Endothelial cell (in vitro differentiated cells): ENCODE results near the gene ARHGEF12. TPM values are rescaled to one million over a fixed set of nuclear protein-coding genes. Genes with fewer than 3 reads are reported as not detected.
A peak's percentile ranks its signal among the peaks of the same experiment; 100 is the strongest.

Experiments used
- DNase-seq: peaks from one replicate; pipeline ENCODE4 v3.0.0; 2021; ENCODE audit warnings: low spot score
- H3K27ac Mint-ChIP-seq: one replicate; pipeline ENCODE4 v1.8.0; 2021; ENCODE audit warnings: mixed read lengths, inconsistent platforms; ENCODE audit not compliant: unreplicated experiment
- H3K27me3 Mint-ChIP-seq: one replicate; pipeline ENCODE4 v1.8.0; 2021; ENCODE audit warnings: mild to moderate bottlenecking, moderate library complexity, mixed read lengths, inconsistent platforms; ENCODE audit not compliant: unreplicated experiment
- H3K36me3 Mint-ChIP-seq: one replicate; pipeline ENCODE4 v1.8.0; 2021; ENCODE audit warnings: mild to moderate bottlenecking, low read depth, mixed read lengths, inconsistent platforms; ENCODE audit not compliant: unreplicated experiment
- H3K4me1 Mint-ChIP-seq: one replicate; pipeline ENCODE4 v1.8.0; 2021; ENCODE audit warnings: mild to moderate bottlenecking, mixed read lengths, inconsistent platforms; ENCODE audit not compliant: unreplicated experiment
- H3K4me3 Mint-ChIP-seq: one replicate; pipeline ENCODE4 v1.8.0; 2021; ENCODE audit warnings: mild to moderate bottlenecking, mixed read lengths, inconsistent platforms; ENCODE audit not compliant: unreplicated experiment
- H3K9me3 Mint-ChIP-seq: one replicate; pipeline ENCODE4 v1.8.0; 2021; ENCODE audit warnings: mixed read lengths, inconsistent platforms; ENCODE audit not compliant: unreplicated experiment
- total RNA-seq: library from RNA; stranded (reverse); fragmentation: NEBNext Ultra II Directional; extraction: Animal tissue kit (Norgen Biotek cat#: 25700); gene quantifications from one replicate; pipeline ENCODE4 v1.2.1, GENCODE V29; 2021; ENCODE audit not compliant: unreplicated experiment
- TF ChIP-seq, protein P1 (sequence below): fragments of 200-600 bp; sonication (generic); IDR thresholded peaks from one replicate; pipeline ENCODE4 v1.5.0; 2021; ENCODE audit warnings: antibody characterized with exemption; ENCODE audit not compliant: unreplicated experiment

Gene ARHGEF12
- total RNA-seq, 1 donor from 2014 or later, result 128 TPM

DNA sequence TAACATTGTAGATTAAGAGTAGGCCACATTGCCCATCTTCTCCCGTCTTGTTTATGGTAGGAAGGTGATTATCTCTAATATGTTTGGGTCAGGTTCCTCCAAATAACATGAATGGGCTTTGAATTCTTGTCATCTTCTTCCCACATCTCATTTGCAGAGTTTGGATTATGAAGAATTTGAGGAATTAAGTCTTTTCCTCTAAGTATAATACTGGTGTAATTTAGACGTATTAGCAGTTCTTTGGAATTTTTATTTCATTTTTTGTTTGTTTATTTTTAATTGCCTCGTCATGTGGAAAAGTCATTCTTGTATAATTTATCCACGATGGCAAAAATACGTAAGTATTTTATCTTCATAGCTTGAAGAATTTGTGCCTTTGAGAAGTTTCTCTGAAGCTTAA, 73.4 kb downstream of the ARHGEF12 start:
- Mint-ChIP-seq H3K27me3 (peaks cover 2% of the 10 kb centered on the region), H3K4me3 (no peak overlapping the region), H3K27ac (no peak overlapping the region), H3K36me3 (peaks cover 7% of the 10 kb centered on the region), H3K4me1 (peaks cover 12% of the 10 kb centered on the region), H3K9me3 (no peaks in the 10 kb centered on the region)
- no peak for DNase-seq
- TF ChIP-seq, protein P1, sequence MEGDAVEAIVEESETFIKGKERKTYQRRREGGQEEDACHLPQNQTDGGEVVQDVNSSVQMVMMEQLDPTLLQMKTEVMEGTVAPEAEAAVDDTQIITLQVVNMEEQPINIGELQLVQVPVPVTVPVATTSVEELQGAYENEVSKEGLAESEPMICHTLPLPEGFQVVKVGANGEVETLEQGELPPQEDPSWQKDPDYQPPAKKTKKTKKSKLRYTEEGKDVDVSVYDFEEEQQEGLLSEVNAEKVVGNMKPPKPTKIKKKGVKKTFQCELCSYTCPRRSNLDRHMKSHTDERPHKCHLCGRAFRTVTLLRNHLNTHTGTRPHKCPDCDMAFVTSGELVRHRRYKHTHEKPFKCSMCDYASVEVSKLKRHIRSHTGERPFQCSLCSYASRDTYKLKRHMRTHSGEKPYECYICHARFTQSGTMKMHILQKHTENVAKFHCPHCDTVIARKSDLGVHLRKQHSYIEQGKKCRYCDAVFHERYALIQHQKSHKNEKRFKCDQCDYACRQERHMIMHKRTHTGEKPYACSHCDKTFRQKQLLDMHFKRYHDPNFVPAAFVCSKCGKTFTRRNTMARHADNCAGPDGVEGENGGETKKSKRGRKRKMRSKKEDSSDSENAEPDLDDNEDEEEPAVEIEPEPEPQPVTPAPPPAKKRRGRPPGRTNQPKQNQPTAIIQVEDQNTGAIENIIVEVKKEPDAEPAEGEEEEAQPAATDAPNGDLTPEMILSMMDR, result no peak

DNA sequence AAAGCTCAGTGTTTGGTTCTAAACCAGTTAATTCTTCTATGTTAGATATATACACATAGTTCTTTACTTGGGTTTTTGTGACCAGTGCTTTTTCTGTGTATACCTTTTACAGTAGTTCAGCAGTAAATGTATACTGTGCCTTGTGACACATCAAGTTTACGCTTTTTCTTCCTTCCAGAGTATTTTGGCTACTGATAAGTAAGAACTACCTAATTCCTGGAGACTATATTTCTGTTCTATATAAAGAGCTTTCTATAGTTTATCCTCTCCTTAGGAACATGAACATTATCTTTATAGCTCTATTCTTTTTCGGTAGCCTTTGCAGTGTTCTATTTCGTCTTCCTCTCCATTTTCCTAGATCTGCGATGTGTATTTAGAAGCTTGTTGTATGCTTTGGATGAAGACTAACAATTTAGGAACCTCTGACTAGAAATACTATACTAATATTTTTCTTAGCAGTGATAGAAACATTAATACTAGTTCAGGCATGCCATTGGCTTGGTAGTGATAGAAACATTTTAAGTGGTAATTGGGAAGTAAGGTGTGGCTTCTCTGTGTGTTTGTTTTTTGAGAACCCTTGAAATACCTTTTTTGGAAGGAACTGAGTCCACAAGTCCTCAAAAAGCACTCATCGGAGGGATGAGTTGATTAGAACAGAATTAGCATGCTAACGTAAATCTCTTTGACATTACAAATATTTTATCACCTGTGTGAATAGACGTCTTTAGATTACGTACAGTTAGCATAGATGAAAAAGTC, 74.6 kb downstream of the ARHGEF12 start:
- no peak overlapping the region for H3K27ac Mint-ChIP-seq
- TF ChIP-seq, protein P1, result no peak

DNA sequence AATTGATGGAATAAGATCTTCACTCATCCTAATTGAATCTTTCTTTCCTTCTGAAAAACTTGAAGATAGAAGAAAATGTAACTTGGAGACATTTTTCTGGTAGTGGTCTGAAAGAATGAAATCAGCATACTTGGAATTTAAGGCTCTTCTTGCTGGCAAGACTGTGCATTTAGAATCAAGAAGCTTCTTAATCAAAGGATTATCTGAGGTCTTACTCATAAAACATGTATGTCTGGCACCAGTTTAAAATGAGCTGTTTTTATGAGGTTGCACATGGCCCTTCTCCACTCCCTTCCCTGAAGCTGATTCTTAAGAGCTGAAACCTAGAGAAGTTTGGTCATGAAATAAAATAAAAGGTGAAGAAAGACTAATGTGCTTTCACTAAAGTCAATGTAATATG, 77.3 kb downstream of the ARHGEF12 start:
- no peak for DNase-seq
- TF ChIP-seq, protein P1, result no peak
- Mint-ChIP-seq H3K27ac (no peak overlapping the region), H3K4me1 (peaks cover 14% of the 10 kb centered on the region), H3K27me3 (peaks cover 3% of the 10 kb centered on the region), H3K4me3 (no peak overlapping the region), H3K36me3 (peaks cover 7% of the 10 kb centered on the region), H3K9me3 (no peaks in the 10 kb centered on the region)

More for the DNA sequence above, 74.6 kb downstream of the ARHGEF12 start:
- H3K36me3 Mint-ChIP-seq, result peaks cover 7% of the 10 kb centered on the region
- no peaks in the 10 kb centered on the region for H3K9me3 Mint-ChIP-seq
- H3K4me1 Mint-ChIP-seq, result peaks cover 10% of the 10 kb centered on the region
- H3K27me3 Mint-ChIP-seq, result peaks cover 2% of the 10 kb centered on the region
- DNase-seq, result no peak
- no peak overlapping the region for H3K4me3 Mint-ChIP-seq

GRCh38 chr11:120420572-120420971, 84.4 kb downstream of the ARHGEF12 start:
- H3K27ac Mint-ChIP-seq, result no peak overlapping the region
- TF ChIP-seq, protein P1, result no peak
- peaks cover 1% of the 10 kb centered on the region for H3K27me3 Mint-ChIP-seq
- no peak for DNase-seq
- H3K9me3 Mint-ChIP-seq, result no peaks in the 10 kb centered on the region
- H3K36me3 Mint-ChIP-seq, result no peaks in the 10 kb centered on the region
- peak overlapping the region; percentile 61 for H3K4me3 Mint-ChIP-seq
- peaks cover 7% of the 10 kb centered on the region for H3K4me1 Mint-ChIP-seq

DNA sequence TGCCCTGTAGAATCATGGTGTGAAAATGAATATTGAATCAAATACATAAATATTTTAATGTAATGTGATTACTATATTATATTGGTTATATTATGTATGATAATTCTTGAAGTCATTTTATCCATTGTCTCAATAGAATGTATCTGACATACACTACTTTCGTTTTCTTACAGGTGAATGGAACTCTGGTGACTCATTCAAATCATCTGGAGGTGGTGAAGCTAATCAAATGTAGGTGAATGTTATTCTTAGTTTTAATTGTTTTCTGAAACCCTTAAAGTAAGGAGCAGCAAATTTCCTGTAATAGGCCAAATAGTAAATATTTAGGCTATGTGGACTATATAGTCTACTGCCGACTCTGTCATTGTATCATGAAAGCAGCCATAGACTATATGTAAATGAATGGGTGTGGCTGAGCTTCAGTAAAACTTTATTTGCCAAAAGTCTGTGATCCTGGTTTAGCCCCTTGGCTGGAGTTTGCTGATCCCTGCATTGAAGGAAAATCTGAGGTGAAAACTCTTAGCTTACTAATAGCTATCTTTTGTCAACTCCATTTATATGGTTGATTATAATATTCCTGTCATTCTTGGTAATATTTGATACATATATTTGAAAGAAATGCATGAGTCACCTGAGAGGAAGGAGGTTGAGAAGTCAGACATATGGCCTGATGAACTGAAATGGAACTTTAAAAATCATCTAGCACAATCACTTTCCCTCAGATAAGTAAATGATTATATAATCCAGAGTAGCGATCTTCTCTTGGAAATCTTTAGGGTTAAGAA, 88.2 kb downstream of the ARHGEF12 start:
- H3K27ac Mint-ChIP-seq, result no peak overlapping the region
- DNase-seq, result no peak
- H3K9me3 Mint-ChIP-seq, result no peaks in the 10 kb centered on the region

More for the DNA sequence above, 88.2 kb downstream of the ARHGEF12 start:
- Mint-ChIP-seq H3K4me1 (no peaks in the 10 kb centered on the region), H3K36me3 (no peaks in the 10 kb centered on the region), H3K4me3 (no peak overlapping the region), H3K27me3 (no peaks in the 10 kb centered on the region)
- TF ChIP-seq, protein P1, result no peak
